Measurements from ENCODE around the gene MCM3. TPM values are rescaled to one million over a fixed set of nuclear protein-coding genes. Genes with fewer than 3 reads are reported as not detected.

MCM3 gene
- total RNA-seq, 1 experiment from 2014 or later = 276 TPM

- TF ChIP-seq SP1 (CRISPR knock-in tag; conservative IDR thresholded peaks at IDR 0.05) (no peak), MLX (CRISPR knock-in tag; IDR thresholded peaks at IDR 0.05) (no peak), CREM (CRISPR knock-in tag; IDR thresholded peaks at IDR 0.05) (no peak)
Observed at GRCh38 chr6:52249078-52249477, 35.5 kb downstream of the MCM3 start (continued).

GRCh38 chr6:52245425-52245824 is 39.1 kb downstream of the MCM3 start:
- ChIA-PET CTCF (no interaction called here), POLR2A (no interaction called here)
- Mint-ChIP-seq H3K27ac (no peak overlapping the region), H3K4me3 (no peak overlapping the region), H3K4me1 (no peaks in the 10 kb centered on the region), H3K9me3 (no peaks in the 10 kb centered on the region), H3K27me3 (ENCODE audit: low read depth) (peaks cover 3% of the 10 kb centered on the region), H3K36me3 (no peaks in the 10 kb centered on the region)
- ATAC-seq (no peak), DNase-seq (ENCODE audit: low spot score) (no peak)
- TF ChIP-seq JUN (CRISPR knock-in tag; IDR thresholded peaks at IDR 0.05) (no peak), ATF2 (CRISPR knock-in tag; IDR thresholded peaks at IDR 0.05; ENCODE audit: borderline replicate concordance, low read depth) (no peak), PRRX2 (CRISPR knock-in tag; IDR thresholded peaks at IDR 0.05) (no peak), ZNF232 (CRISPR knock-in tag; IDR thresholded peaks at IDR 0.05) (no peak), ZNF281 (CRISPR knock-in tag; IDR thresholded peaks at IDR 0.05) (no peak), ZMAT4 (CRISPR knock-in tag; IDR thresholded peaks at IDR 0.05) (no peak), MLX (CRISPR knock-in tag; IDR thresholded peaks at IDR 0.05) (no peak)

GRCh38 chr6:52244400-52244799 is 40.1 kb downstream of the MCM3 start, which contains the start of gene IL17F:
TSS of gene IL17F (minus strand) at chr6:52244500. CDS start at chr6:52244429, 71 bp downstream.
- no peaks in the 10 kb centered on the region for H3K4me1 Mint-ChIP-seq
- H3K9me3 Mint-ChIP-seq = no peaks in the 10 kb centered on the region
- no peak within 1 kb of the TSS for H3K4me3 Mint-ChIP-seq
- ChIA-PET POLR2A (interaction anchor here (0.9 kb wide), 1 partner anchor 10 kb away, joined by 3 read pairs; no protein-coding TSS in a partner anchor), CTCF (interaction anchor here (1.9 kb wide), 1 partner anchor 10 kb away, joined by 4 read pairs; no protein-coding TSS in a partner anchor)
- TF ChIP-seq ZNF425 (CRISPR knock-in tag; conservative IDR thresholded peaks at IDR 0.05) = no peak
- no peak for TF ChIP-seq TP53 (CRISPR knock-in tag; IDR thresholded peaks at IDR 0.05)
- TF ChIP-seq SOX15 (CRISPR knock-in tag; IDR thresholded peaks at IDR 0.05) = no peak
- TF ChIP-seq RORB (CRISPR knock-in tag; IDR thresholded peaks at IDR 0.05) = no peak
- no peak for TF ChIP-seq ZNF138 (CRISPR knock-in tag; conservative IDR thresholded peaks at IDR 0.05)
- no peak for TF ChIP-seq GRHL2 (CRISPR knock-in tag; IDR thresholded peaks at IDR 0.05; ENCODE audit: insufficient replicate concordance, severe bottlenecking)
- no peak for TF ChIP-seq TEAD1 (CRISPR knock-in tag; IDR thresholded peaks at IDR 0.05)
- TF ChIP-seq NR3C1 (CRISPR knock-in tag; conservative IDR thresholded peaks at IDR 0.05; ENCODE audit: low read depth) = no peak
- H3K27ac Mint-ChIP-seq = no peak within 1 kb of the TSS
- no peak for DNase-seq (ENCODE audit: low spot score)
- no peaks in the 10 kb centered on the region for H3K36me3 Mint-ChIP-seq
- ATAC-seq = no peak
- H3K27me3 Mint-ChIP-seq (ENCODE audit: low read depth) = no peaks in the 10 kb centered on the region; the same call in 1 of the 2 replicates

All from WTC11 (cell line).